Middle frontal gyrus (tissue), 1 donor: Measurements from ENCODE around the gene SPSB4.

Experiments
- DNase-seq: peaks from one replicate; pipeline ENCODE4 v3.0.0-alpha.2; 2015; ENCODE audit warnings: low spot score; ENCODE audit errors: extremely low spot score

The SPSB4 gene

DNA sequence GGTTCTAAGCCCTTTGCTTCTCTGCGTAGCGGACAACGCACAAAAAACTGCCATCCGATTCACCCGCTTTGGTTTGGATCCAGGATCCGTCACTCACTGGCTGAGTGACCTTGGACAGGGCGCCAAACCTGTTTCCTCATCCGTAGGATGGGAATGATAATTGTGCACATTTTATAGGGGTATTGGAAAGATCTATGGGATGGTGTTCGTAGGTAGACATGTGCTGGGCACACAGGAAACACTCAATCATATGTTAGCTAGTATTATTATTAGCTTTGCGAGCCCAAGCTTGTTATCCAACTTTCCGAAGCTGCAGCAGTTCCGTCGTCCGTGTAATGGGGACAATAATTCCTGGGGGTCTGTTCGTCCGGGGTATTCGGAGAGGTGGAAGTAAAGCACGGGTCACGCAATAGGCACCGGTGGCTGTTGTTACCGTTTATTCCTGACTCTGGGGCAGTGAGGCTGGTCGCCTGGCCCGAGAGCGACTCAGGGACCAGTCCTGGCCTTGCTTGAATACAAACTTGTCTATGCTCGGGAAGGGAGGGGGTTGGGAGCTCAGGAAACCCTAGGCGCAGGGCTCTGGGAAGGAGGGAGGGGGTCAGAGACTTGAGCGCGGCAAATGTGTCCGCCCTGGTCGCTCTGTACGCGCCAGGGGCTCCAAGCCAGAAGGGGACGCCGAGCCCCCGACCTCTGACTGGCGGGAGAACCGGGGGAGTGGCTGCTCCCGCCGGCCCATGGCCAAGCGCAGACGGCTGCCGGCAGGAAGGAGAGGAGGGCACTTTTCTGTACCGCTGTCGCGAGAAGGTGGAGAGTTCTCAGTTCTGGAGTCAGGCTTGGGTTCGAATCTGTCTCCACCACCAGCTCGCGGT is 1.3 kb downstream of the SPSB4 start:
- no peak for DNase-seq

DNA sequence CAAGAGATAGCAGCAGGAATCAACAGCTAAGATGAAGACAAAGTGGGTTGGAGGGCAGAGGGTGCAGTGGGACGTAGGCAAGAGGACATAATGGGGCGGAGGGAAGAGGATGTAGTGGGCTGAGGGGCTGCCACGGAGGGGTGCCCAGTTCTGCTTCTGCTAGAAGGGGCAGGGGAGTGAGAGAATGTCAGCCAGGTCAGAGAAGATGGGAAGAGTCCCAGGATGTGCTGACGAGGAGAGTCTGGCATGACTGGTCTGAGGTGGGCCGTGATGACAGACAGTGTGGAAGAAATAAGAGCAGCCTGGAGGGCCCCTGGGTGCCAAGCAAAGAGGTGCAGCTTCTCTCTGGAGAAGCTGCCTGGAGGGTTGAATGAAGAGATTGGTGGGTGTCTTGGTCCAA is 4.0 kb downstream of the SPSB4 start:
- no peak for DNase-seq

DNA sequence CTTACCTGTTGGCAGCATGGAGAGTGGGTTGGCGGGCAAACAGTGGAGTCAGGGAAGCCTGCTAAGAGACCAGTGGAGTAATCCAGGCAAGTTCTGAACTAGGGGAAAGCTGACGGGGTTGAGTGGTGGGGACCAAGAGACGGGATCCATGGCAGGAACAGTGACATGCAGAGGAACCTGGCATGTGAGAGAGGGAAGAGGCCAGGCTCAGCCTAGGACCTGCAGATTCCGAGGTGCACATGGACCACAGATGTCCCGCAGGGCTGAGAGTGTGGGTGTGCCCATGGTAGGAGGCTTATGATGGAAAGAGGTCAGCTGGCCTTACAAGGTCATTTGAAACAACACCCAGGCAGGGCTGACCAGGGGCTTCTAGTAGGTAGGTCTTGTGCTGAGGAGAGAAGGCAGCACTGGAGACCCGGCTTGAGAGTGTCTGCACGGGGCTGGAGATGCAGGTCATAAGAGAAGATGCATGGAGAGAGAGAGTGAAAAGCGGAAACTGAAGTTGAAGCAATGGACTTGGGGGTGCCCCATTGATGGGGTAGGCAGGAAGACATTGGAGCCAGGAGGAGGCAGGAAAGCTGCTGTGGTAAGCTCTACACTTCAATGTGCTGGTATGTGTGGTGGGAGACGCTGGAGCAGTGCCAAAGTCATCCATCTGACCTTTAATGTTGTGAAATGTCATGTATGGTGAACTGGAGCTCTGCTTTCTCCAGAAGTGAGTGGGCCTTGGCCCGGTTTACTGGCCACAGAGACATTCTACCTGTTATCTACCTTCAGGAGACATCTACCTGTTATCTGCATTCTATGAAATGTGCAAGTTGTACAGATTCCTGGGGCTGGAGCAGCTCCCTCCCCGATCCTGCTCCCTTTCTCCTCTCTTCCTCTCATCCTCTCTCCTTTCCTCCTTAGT is 4.6 kb downstream of the SPSB4 start:
- no peak for DNase-seq

DNA sequence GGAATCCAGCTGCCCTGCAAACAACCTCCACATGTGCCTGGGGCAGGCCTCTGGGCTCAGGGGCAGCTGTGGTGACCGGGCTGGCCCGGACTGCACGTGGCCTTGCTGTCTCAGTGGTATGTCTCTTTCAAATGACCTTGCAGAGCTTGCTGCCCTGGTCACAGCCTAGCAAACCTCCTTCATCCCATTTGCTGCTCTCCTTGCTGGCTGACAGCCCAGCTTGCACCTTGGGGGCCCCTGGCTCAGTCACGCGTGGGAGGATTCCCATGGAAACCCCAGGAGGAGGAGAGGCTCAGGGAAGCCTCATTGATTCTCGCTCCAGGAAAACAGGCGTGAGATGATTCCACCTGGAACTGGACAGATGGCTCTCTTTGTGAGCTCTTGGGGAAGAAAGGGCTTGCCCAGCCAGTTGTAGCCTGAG is 5.6 kb downstream of the SPSB4 start:
- no peak for DNase-seq

DNA sequence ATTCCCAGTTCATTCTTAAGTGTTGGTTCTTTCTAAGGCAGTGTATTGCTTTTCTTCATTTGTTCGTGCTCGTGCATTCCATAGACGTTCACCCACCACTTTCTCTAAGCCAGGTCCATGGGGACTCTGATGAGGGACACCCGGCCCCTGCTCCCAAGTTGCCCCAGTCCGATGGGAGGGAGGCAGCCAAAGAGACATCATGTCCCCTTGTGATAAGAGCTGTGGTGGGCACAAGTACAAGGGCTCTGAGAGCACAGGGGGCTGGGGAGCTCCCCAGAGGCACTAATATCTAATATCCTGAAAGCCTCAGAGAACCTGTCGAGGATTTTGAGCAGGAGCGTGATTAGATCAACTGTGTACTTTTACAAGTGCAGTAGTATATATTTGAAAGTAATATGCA is 6.3 kb downstream of the SPSB4 start:
- DNase-seq, result no peak

DNA sequence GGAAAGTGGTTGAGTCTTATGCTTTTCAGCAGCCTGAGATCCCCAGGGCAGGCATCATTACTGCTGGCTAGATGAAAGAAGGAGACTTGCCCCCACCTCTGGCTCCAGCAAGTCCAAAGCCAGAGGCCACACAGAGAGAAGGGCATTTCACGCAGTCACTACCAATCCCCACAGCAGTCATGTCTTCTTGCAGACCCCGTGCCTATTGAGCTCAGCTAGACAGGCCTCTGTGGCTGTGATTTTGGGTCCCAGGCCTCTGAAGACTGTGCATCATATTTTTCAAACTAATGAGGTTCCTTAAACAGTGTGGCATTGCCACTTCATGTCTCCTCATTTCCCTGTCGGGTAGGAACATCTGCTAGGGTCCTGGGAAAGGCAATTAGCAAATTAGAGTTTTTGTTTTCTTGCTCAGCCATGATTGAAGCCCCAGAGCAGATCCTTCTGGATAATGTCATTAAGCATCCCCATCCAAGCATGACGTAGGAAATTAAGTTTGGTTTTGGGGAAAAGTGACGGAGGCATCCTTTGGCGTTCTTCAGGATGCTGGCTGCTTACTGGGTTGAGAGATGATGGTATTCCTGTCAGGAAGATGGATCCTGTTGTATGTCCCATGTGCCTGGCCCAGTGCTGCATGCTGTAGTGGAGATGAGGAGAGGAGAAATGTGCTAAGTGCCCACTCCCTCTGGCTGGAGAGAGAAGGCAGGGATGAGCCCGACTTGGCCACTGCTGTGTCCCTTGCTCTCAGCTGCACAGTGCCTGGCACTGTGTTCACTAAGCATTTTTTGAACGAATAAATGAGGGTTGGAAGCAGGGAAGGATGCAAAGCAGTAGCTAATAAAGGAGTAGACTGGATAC is 7.0 kb downstream of the SPSB4 start:
- DNase-seq, result no peak

DNA sequence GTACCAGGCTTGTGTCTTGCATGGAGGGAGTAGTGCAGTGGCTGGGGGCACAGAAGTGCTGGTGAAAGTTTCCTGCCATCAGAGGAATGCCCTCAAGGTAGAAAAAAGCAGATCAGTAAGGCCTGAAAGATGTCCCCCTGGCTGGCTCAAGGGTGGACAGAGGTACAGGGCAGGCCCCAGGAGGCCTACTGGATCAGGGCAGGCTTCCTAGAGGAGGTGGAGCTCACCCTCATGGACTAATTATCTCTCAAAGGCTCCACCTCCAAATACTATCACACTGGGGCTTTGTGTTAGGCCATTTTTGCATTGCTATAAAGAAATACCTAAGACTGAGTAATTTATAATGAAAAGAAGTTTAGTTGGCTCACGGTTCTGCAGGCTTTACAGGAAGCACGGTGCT is 7.8 kb downstream of the SPSB4 start:
- no peak for DNase-seq

DNA sequence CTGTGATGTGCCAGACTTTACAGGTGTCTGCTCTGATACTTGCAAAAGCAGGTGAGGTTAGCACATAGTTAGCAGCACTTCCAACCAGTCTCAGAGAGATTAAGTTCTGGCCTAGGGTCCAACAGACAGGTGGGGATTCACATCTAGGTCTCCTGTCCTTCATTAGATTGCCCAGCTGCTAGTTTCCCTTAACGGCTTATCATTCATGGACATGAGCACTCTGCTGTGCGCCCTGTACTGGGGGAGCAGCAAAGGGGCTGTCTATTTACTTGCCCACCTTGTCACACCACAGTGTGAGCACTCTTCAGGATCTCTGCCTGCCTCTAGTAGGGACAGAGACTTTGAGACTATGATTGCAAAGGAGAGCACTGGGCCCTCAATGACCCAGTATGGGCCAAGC is 8.7 kb downstream of the SPSB4 start:
- DNase-seq, result no peak

DNA sequence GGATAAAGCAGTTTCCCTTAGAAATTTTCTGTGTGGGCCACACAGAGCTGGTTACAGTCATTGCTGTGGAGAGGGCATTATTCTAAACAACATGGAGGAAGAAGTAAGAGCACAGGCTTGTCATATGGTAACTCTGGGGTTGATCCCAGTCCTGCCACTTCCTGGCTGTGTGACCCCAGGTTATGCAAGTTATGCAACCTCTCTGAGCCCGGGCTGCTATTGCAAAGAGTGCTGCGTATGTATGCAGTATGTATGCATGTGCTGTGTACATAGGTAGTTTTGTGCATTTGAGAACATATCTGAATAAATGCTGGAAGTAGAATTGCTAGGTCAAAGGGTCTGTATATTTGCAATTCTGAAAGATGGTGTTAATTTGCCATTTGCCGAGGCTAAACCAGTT is 9.2 kb downstream of the SPSB4 start:
- DNase-seq, result no peak

DNA sequence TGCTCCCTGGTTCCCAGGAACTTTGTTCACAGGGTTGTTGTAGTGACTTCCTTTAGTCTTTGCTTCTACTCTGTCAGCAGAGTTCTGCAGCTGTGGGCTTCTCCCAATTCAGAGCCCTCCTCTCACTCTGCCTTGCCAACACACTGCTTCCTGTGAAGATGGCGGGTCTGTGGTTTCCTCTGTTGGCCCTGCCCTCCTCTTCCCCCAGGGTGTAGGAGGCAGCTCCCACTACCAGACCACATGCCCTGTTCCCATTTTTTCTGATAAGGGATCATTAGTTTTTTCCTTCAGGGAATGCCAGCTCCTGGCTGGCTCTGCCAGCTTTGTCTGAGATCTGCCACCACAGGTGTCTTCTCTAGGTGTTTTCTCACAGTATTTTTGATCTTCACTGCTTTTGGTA is 12.7 kb downstream of the SPSB4 start:
- DNase-seq, result no peak

DNA sequence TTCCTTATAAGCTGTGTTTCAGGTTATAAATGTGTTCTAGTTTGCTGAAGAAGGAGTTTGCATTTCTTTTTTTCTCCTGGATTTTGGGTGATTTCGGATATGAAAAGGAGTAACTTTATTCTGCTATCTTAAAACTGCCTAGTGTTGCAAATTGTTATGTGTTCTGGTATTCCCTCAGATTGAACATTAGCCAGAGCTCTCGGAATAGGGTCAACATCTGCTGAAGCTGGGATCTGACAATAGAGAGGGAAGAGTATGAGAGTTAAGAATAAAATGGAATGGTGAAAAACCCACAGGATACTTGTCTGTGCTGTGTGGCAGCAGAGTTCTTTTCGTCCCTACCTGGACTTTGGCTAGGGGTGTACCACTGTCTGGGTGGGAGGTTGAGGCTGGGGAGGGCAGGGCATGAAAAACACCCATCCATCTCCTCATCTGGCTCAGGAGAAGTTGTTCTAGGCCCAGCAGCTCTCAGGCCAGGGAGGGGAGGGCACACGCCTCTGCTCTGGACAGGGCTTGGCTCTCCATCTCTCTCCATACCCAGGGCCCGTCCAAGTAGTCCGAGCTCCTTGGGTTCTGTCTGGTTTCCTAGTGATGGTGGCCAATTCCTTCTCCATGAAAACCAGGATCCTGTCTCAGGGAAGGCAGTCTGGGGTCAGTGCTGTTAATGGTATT is 13.2 kb downstream of the SPSB4 start:
- no peak for DNase-seq

DNA sequence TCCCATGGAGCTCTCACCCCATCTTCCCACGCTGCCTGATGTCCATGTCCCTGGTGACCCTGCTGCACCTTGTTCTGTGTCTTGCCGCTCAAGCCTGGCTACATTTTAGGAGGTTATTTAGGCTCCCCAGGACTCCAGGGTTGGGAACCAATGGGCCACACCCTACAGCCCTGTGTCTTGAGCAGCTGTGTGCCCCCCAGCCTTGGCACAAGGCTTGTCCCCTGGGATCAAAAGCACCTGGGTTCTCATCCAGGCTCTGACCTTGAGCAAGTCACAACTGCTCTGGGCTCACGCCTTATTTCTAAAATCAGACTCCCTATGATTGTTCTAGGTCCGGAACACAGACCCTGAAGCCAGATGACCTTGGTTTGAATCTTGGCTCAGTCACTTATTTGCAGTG is 14.1 kb downstream of the SPSB4 start:
- no peak for DNase-seq

DNA sequence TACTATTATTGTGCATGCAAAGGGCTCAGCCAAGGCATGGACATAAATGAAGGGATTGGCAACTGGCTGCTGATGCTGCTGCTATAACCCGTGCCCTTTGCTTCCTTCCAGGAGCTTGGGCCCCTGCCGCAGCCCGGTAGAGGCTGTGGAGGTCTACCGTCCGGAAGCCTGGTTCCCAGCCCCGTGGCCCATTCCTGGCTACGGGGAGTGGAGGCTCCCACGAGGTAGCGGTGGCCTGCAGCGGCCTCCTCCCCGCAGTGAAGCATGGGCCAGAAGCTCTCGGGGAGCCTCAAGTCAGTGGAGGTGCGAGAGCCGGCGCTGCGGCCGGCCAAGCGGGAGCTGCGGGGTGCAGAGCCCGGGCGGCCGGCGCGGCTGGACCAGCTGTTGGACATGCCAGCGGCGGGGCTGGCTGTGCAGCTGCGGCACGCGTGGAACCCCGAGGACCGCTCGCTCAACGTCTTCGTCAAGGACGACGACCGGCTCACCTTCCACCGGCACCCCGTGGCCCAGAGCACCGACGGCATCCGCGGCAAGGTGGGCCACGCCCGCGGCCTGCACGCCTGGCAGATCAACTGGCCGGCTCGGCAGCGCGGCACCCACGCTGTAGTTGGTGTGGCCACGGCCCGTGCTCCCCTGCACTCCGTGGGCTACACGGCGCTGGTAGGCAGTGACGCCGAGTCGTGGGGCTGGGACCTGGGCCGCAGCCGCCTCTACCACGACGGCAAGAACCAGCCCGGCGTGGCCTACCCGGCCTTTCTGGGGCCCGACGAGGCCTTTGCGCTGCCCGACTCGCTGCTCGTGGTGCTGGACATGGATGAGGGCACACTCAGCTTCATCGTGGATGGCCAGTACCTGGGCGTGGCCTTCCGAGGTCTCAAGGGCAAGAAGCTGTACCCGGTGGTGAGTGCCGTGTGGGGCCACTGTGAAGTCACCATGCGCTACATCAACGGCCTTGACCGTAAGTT is 15.0 kb downstream of the SPSB4 start:
- DNase-seq, result no peak

DNA sequence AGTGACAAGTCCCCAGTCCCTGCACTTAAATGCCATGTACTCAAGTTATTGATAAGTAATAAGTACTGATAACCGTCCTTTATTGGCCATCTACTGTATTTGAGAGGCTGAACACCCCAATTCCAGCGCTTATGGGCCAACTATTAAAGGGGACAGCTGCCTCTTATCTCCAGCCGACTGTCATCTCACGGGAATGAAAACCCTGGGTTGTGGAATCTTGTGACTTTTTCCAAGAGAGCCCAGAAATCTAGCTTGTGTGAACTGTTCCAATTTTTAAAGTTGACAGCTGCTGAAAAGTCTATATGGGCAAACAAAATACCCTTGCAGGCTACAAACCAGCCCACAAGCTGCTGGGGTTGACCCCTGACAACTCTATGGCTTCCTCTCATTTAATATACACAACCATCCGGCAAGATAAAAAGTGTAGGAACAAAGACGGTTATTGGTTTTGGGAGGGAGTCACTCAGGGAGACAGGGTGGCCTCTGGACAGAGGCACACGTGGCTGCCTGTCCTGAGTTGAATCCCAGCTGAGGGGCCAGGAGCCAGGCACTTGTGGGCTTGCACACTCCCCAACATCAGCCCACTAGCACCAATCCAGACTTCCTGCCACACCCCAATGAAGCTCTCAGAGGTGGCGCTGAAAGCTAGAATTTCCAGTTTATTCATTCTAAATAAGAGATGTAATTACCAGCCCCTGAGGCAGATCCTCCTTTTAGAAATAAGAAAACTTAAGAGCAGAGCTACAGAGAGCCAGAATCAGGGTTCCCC is 16.2 kb downstream of the SPSB4 start:
- no peak for DNase-seq

DNA sequence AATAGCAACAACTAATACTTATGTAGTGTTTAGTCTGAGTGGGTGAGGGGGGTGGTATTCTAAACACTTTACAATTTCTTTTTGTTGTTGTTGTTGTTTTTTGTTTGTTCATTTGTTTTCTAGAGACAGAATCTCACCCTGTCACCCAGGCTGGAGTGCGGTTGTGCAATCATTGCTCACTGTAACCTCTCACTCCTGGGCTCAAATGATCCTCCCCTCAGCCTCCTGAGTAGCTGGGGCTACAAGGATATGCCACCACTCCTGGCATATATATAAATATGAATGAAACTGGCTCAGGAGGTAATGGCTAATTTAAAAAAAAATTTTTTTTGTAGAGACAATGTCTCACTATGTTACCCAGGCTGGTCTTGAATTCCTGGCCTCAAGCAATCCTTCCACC is 19.1 kb downstream of the SPSB4 start:
- no peak for DNase-seq

DNA sequence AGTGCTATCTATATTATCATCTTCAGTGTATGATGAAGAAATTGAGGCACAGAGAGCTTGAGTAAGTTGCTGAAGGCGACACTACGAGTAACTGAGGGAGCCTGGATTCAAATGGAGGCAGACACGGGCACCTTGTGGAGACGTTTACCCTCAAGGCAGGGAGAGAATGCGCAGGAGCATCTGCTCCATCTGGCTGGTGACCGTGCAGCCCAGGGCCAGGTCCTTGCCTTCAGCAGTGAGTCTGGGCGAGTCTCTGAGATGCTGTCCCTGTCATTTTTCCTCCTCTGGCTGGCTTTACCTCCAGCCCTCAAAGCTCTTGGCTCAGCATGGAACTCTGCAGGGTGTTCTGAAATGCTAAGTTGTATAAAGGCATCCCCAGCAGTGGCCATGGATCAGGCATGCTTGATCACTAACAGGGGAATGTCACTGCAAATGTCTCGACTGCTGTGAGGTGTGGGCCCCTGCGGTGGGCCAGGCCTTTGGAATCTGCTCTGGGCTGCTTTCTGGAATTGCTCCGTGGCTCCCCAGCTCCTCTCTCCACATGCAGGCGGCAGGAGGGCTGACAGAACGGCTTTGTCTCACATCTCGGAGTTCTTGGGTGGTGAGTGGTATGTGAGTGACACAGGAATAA is 19.7 kb downstream of the SPSB4 start:
- DNase-seq, result no peak

DNA sequence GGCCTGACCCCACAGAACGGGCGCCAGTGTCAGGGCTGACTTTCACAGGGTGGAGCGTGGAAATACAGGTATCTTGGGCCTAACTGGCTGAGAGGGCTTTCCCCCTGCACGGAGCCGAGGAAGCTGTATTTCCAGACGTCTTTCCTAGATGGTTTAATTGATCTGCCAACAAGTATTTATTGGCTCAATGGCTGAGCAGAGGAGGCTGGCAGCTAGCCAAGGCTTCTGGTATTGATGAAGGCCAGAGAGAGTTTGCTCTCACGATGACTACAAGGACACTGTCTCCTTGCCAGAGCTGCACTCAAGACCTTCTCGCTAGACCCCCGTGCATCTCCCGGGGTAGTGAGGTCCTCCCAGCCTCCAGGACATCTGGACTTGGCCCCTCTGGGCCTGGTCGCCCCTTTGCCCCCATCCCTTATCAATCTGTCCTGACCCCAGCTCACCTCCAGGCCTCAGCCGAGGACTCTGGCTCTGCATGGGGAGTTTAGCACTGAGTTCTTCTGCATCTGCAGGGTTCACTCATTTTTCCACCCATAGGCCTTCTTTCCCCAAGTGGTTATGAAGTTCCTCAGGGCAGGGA is 20.6 kb downstream of the SPSB4 start:
- DNase-seq, result no peak

DNA sequence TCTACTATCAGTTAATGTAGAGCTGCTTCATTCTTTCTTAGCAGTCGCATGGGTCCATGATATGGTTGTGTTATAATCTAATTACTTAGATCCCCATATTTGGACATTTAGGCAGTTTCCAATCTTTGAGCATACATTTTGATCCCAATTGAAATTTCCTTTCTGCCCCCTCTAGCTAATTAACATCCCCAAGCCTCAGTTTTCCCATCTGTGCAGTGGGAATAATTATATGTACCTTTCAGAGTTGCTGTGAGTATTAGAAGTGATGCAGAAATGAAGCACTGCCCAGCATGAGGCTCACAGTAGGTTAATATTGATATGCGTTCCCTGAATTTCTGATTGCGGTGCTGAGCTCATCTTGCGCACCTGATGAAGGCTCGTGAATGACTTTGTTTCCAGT is 21.8 kb downstream of the SPSB4 start:
- DNase-seq, result no peak
